Endothelial cell of umbilical vein (primary cell): Measurements from ENCODE around the gene TERT. TPM values are rescaled to one million over a fixed set of nuclear protein-coding genes. Genes with fewer than 3 reads are reported as not detected.

Experiments used
- BruUV-seq: library from RNA; stranded (reverse); fragments of 400-500 nt; replicated peaks from 2 replicates; lab custom pipeline; 2021; lab: Mats Ljungman, UMichigan
- CTCF ChIA-PET: fragments of 300-600, 350-600 bp; sonication (Branson Sonifier 250); formaldehyde crosslinking; loops from one replicate; lab custom pipeline; 2021; ENCODE audit warnings: antibody characterized with exemption, inconsistent platforms; lab: Charles Lee
- POLR2A ChIA-PET: fragments of 300-600, 350-600 bp; sonication (Branson Sonifier 250); formaldehyde crosslinking; loops from one replicate; lab custom pipeline; 2021; ENCODE audit warnings: antibody characterized with exemption, inconsistent platforms; lab: Charles Lee
- DNase-seq: peaks from one replicate; pipeline ENCODE4 v3.0.0-alpha.2; 2011; ENCODE audit warnings: low read depth, low spot score
- FAIRE-seq: peaks from 2 replicates; lab custom pipeline; 2011; peaks lifted over from hg19 to GRCh38; lab: Jason Lieb, UNC
- H2AFZ ChIP-seq: 2 replicates; pipeline ENCODE4 v1.6.0; 2012; ENCODE audit warnings: low read depth, low read length, control low read depth, inconsistent platforms
- H3K27ac ChIP-seq: 2 replicates; pipeline ENCODE4 v1.5.1; 2011; ENCODE audit warnings: low read depth, mild to moderate bottlenecking, control low read depth, low read length, moderate library complexity; ENCODE audit not compliant: insufficient read depth
- H3K27me3 ChIP-seq, 2 experiments: 2 replicates each; pipeline versions ENCODE4 v1.6.0 to v1.6.1; 2011; ENCODE audit warnings: low read length in 2 of 2, mixed read lengths in 1 of 2; ENCODE audit not compliant: control insufficient read depth in 2 of 2, insufficient read depth in 2 of 2
- H3K36me3 ChIP-seq, 2 experiments: 2 replicates in 1 of 2; 3 replicates in 1 of 2; pipeline ENCODE4 v1.5.1; 2011; ENCODE audit warnings: low read length in 2 of 2, mild to moderate bottlenecking in 1 of 2, moderate library complexity in 1 of 2; ENCODE audit not compliant: control insufficient read depth in 2 of 2, insufficient read depth in 2 of 2; ENCODE audit errors: extremely low read depth in 1 of 2
- H3K4me1 ChIP-seq: 3 replicates; pipeline ENCODE4 v1.5.1; 2011; ENCODE audit warnings: mild to moderate bottlenecking, low read length; ENCODE audit not compliant: control insufficient read depth, insufficient read depth; ENCODE audit errors: extremely low read depth
- H3K4me2 ChIP-seq: 2 replicates; pipeline ENCODE4 v1.6.1; 2011; ENCODE audit warnings: low read length, control low read depth, mixed read lengths; ENCODE audit not compliant: insufficient read depth
- H3K4me3 ChIP-seq, 3 experiments: fragments of 200-600 bp in 1 of 3; sonication (generic), shearing (Covaris generic) in 1 of 3; replicated peaks in 1 of 3; 2 replicates each; pipeline ENCODE4 v1.5.1; 2011 to 2016; ENCODE audit warnings: control low read depth in 3 of 3, low read length in 3 of 3, mild to moderate bottlenecking in 2 of 3, inconsistent platforms in 1 of 3, low read depth in 1 of 3, moderate library complexity in 1 of 3; ENCODE audit not compliant: insufficient read depth in 1 of 3
- H3K79me2 ChIP-seq: 2 replicates; pipeline ENCODE4 v1.6.0; 2012; ENCODE audit warnings: low read length, inconsistent platforms; ENCODE audit not compliant: control insufficient read depth, insufficient read depth
- H3K9ac ChIP-seq: replicated peaks from 2 replicates; pipeline ENCODE3; 2011; ENCODE audit warnings: low read length, control low read depth; ENCODE audit not compliant: insufficient read depth; ENCODE audit errors: extremely low read depth
- H3K9me1 ChIP-seq: replicated peaks from 3 replicates; pipeline ENCODE4 v1.6.0; 2011; ENCODE audit warnings: mild to moderate bottlenecking, low read length; ENCODE audit not compliant: control insufficient read depth, insufficient read depth; ENCODE audit errors: extremely low read depth
- H3K9me3 ChIP-seq: replicated peaks from 2 replicates; pipeline ENCODE4 v1.5.1; 2012; ENCODE audit warnings: low read length, inconsistent platforms; ENCODE audit not compliant: control insufficient read depth, insufficient read depth
- H4K20me1 ChIP-seq: replicated peaks from 2 replicates; pipeline ENCODE3; 2011; ENCODE audit warnings: mild to moderate bottlenecking, low read length; ENCODE audit not compliant: control insufficient read depth, insufficient read depth; ENCODE audit errors: extremely low read depth
- EZH2 ChIP-seq: IDR thresholded peaks from 2 replicates; pipeline ENCODE4 v1.6.1; 2012; ENCODE audit warnings: borderline replicate concordance, low read depth, mild to moderate bottlenecking, moderate library complexity, low read length, inconsistent platforms; ENCODE audit not compliant: severe bottlenecking
- FOS ChIP-seq: IDR thresholded peaks from 2 replicates; pipeline ENCODE4 v1.6.1; 2011; ENCODE audit warnings: mild to moderate bottlenecking, low read length, moderate library complexity, borderline replicate concordance; ENCODE audit not compliant: insufficient read depth
- GATA2 ChIP-seq: IDR thresholded peaks from 2 replicates; pipeline ENCODE4 v1.7.0; 2011; ENCODE audit warnings: low read depth, mild to moderate bottlenecking, moderate library complexity, mixed read lengths, low read length; ENCODE audit not compliant: insufficient read length, insufficient read depth
- JUN ChIP-seq: IDR thresholded peaks from 2 replicates; pipeline ENCODE4 v1.6.1; 2011; ENCODE audit warnings: borderline replicate concordance, low read depth; ENCODE audit not compliant: insufficient read length, insufficient read depth
- MAX ChIP-seq: IDR thresholded peaks from 2 replicates; pipeline ENCODE4 v1.6.1; 2011; ENCODE audit not compliant: insufficient read depth, insufficient read length
- MYC ChIP-seq: IDR thresholded peaks from one replicate; pipeline ENCODE4 v1.6.1; 2011; ENCODE audit warnings: mild to moderate bottlenecking, low read depth, low read length
- POLR2A ChIP-seq: IDR thresholded peaks from 2 replicates; pipeline ENCODE4 v1.6.1; 2012; ENCODE audit warnings: low read depth, mild to moderate bottlenecking, control low read depth, low read length
- POLR2AphosphoS5 ChIP-seq: IDR thresholded peaks from 2 replicates; pipeline ENCODE4 v1.6.1; 2012; ENCODE audit warnings: low read depth, mild to moderate bottlenecking, control low read depth, low read length, moderate library complexity; ENCODE audit not compliant: insufficient read depth
- dilution Hi-C: fragments of 300-500 bp; cut with MboI; formaldehyde crosslinking; loops from one replicate; pipeline ENCODE4 v1.15.0; 2019; ENCODE audit warnings: low sequenced_read_pairs; ENCODE audit not compliant: extremely low pct_ligation_motif_present
- intact Hi-C: fragments of 100-400 bp; cut with micrococcal nuclease; formaldehyde crosslinking; loops from one replicate; pipeline ENCODE4 v1.10.0; 2022
- polyA plus RNA-seq, 4 experiments: library from polyadenylated mRNA; depleted of rRNA in 3 of 4; stranded (reverse) in 3 of 4; unstranded in 1 of 4; fragments of >200 nt; gene quantifications; 2 replicates each; pipeline versions ENCODE4 v1.2.1 to v1.2.3, GENCODE V29; 2011 to 2012; ENCODE audit warnings: missing spikeins in 1 of 4
- total RNA-seq: library from RNA; stranded (reverse); gene quantifications from 2 replicates; pipeline ENCODE4 v1.2.3, GENCODE V29; 2021
- TF ChIP-seq, protein P1 (sequence below), 2 donors: IDR thresholded peaks; 1 replicate in 1 of 2; 2 replicates in 1 of 2; pipeline ENCODE4 v1.5.1; 2011; ENCODE audit warnings: low read length in 2 of 2, mild to moderate bottlenecking in 2 of 2, moderate library complexity in 2 of 2, control low read depth in 1 of 2, inconsistent platforms in 1 of 2, low read depth in 1 of 2; ENCODE audit not compliant: insufficient read depth in 1 of 2; ENCODE audit errors: extremely low read depth in 1 of 2

The TERT gene
- total and polyA plus RNA-seq, 2 donors (not counting 3 experiments of a cell fraction or from before 2014, with no cell fraction given), result 0.04 TPM; not detected in 1

- Histone ChIP-seq H4K20me1 (no peaks in the 10 kb centered on the region), H3K9me1 (no peaks in the 10 kb centered on the region), H3K27ac (no peak overlapping the region), H3K9me3 (no peaks in the 10 kb centered on the region), H3K4me2 (no peak overlapping the region), H3K9ac (no peak overlapping the region), H3K79me2 (no peaks in the 10 kb centered on the region), H3K4me3 (no peak overlapping the region), H3K36me3 (no peaks in the 10 kb centered on the region), H2AFZ (no peak overlapping the region), H3K4me1 (no peaks in the 10 kb centered on the region), H3K27me3 (no peaks in the 10 kb centered on the region)
- no peak for FAIRE-seq
- TF ChIP-seq EZH2, result no peak
- TF ChIP-seq MAX, result no peak
- no peak for TF ChIP-seq POLR2AphosphoS5
- no peak for TF ChIP-seq POLR2A
- TF ChIP-seq, protein P1, sequence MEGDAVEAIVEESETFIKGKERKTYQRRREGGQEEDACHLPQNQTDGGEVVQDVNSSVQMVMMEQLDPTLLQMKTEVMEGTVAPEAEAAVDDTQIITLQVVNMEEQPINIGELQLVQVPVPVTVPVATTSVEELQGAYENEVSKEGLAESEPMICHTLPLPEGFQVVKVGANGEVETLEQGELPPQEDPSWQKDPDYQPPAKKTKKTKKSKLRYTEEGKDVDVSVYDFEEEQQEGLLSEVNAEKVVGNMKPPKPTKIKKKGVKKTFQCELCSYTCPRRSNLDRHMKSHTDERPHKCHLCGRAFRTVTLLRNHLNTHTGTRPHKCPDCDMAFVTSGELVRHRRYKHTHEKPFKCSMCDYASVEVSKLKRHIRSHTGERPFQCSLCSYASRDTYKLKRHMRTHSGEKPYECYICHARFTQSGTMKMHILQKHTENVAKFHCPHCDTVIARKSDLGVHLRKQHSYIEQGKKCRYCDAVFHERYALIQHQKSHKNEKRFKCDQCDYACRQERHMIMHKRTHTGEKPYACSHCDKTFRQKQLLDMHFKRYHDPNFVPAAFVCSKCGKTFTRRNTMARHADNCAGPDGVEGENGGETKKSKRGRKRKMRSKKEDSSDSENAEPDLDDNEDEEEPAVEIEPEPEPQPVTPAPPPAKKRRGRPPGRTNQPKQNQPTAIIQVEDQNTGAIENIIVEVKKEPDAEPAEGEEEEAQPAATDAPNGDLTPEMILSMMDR (IDR thresholded peaks at IDR 0.05; ENCODE audit: extremely low read depth in 1 of 2, insufficient read depth in 1 of 2, low read depth in 1 of 2, low read length in 2 of 2), result no peak
- TF ChIP-seq FOS, result no peak
- TF ChIP-seq JUN, result no peak
- TF ChIP-seq MYC, result no peak
- no peak for TF ChIP-seq GATA2
- dilution Hi-C loops, result no loop called here
- ChIA-PET CTCF (no interaction called here), POLR2A (interaction anchor here (0.6 kb wide), 1 partner anchor 476 kb away, joined by 3 read pairs; no protein-coding TSS in a partner anchor)
- no peak for DNase-seq
- BruUV-seq, result no TSS peak
- intact Hi-C loops, result no loop called here
These were observed 80.0 kb downstream of the TERT start for GRCh38 chr5:1214936-1215220.
